ENCODE measurements around the gene ADRA2C. TPM values are rescaled to one million over a fixed set of nuclear protein-coding genes. Genes with fewer than 3 reads are reported as not detected.

Gene ADRA2C
- polyA plus RNA-seq, 1 experiment, result not detected

DNA sequence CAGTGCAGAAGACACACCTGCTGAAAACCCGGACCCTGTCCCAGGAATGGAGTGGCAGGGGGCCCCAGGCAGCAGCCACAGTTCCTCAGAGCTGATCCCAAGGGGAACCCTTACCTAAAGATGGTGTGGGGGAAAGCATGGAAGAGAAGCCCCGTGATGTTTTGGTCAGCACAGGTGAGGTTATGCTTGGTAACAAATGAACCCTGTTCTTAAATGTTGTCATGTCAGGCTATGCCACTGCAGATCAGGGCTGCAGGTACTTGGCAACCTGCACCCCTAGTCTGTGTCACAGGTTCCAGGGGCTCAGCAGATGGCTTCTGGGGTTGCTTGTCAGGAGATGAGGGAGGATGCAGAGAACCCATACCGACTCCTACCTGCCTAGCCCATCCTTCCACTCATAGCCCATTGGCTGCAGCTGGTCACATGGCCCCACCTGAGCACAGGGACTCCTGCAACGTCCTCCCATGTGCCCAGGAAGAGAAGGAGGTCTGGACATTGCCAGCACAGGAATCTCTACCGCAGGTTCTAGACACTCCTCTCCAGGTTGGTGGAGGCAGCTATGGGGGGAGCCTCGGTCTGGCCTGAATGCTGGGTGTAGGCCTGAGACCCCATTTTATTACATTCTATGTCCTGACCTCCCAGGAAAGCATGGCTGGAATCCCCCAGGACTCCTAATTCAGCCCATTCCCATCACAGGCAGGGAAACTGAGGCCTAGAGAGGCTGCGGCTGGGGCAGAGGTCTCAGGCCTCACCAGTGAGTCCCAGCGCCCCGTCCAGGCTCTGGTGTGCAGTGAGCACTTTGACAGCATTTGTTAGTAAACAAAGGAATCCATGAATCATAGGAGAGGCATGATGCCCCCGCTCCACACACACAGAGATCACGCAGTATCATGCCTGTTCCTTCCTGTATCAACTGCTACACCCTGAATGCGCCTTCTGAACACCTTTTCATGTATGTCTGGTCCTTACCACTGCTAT, 51.1 kb downstream of the ADRA2C start:
- Histone ChIP-seq H3K27me3 (ENCODE audit: control insufficient read depth, insufficient read depth, low read length) (no peaks in the 10 kb centered on the region), H3K27ac (ENCODE audit: low read depth, low read length) (no peak overlapping the region), H3K9me3 (ENCODE audit: control insufficient read depth, insufficient read depth, low read length) (no peaks in the 10 kb centered on the region), H3K4me3 (ENCODE audit: low read depth, low read length) (no peak overlapping the region)
- no peak for DNase-seq (ENCODE audit: low read depth, low spot score)
- POLR2A ChIA-PET, result no interaction called here
- CTCF ChIA-PET, result no interaction called here
- TF ChIP-seq, protein P1, sequence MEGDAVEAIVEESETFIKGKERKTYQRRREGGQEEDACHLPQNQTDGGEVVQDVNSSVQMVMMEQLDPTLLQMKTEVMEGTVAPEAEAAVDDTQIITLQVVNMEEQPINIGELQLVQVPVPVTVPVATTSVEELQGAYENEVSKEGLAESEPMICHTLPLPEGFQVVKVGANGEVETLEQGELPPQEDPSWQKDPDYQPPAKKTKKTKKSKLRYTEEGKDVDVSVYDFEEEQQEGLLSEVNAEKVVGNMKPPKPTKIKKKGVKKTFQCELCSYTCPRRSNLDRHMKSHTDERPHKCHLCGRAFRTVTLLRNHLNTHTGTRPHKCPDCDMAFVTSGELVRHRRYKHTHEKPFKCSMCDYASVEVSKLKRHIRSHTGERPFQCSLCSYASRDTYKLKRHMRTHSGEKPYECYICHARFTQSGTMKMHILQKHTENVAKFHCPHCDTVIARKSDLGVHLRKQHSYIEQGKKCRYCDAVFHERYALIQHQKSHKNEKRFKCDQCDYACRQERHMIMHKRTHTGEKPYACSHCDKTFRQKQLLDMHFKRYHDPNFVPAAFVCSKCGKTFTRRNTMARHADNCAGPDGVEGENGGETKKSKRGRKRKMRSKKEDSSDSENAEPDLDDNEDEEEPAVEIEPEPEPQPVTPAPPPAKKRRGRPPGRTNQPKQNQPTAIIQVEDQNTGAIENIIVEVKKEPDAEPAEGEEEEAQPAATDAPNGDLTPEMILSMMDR (IDR thresholded peaks at IDR 0.05; ENCODE audit: low read depth, low read length), result no peak

Other genes with a start within 250 kb of the ADRA2C start
- gene LRPAP1, start 234.0 kb upstream of the ADRA2C start, polyA plus RNA-seq (2011; rRNA removed), result 150 and 191 TPM in 2 replicates

Measured in AG04450 (cell line).